AG09319 (cell line): ENCODE data around the gene ANXA11.

Source experiments
- DNase-seq: peaks from one replicate; pipeline ENCODE4 v3.0.0-alpha.2; 2010; ENCODE audit warnings: low read depth; ENCODE audit errors: extremely low read depth
- TF ChIP-seq, protein P1 (sequence below): IDR thresholded peaks from 2 replicates; pipeline ENCODE4 v1.5.1; 2011; ENCODE audit warnings: low read depth, mild to moderate bottlenecking, inconsistent platforms, low read length, moderate library complexity

Gene ANXA11

DNA sequence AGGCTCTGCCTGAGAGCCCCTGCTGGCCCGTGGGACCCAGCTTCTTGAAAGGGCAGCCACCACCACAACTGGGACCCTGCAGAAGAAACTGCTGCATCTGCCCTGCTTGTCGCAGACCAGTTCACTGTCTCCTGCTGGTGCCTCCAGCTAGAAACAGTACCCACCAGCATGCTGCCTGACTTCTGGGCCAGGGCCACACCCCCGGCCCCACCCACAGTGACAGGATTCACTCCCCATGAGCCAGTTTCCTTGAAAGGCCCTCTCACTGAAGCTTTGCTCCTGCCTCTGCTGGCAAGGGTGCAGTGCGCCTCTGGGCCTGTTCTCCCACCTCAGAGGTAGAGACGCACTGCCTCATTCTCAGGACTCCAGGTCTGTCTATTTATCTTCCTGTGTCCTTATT is 32.4 kb downstream of the ANXA11 start:
- DNase-seq, result no peak
- TF ChIP-seq, protein P1, sequence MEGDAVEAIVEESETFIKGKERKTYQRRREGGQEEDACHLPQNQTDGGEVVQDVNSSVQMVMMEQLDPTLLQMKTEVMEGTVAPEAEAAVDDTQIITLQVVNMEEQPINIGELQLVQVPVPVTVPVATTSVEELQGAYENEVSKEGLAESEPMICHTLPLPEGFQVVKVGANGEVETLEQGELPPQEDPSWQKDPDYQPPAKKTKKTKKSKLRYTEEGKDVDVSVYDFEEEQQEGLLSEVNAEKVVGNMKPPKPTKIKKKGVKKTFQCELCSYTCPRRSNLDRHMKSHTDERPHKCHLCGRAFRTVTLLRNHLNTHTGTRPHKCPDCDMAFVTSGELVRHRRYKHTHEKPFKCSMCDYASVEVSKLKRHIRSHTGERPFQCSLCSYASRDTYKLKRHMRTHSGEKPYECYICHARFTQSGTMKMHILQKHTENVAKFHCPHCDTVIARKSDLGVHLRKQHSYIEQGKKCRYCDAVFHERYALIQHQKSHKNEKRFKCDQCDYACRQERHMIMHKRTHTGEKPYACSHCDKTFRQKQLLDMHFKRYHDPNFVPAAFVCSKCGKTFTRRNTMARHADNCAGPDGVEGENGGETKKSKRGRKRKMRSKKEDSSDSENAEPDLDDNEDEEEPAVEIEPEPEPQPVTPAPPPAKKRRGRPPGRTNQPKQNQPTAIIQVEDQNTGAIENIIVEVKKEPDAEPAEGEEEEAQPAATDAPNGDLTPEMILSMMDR, result no peak

DNA sequence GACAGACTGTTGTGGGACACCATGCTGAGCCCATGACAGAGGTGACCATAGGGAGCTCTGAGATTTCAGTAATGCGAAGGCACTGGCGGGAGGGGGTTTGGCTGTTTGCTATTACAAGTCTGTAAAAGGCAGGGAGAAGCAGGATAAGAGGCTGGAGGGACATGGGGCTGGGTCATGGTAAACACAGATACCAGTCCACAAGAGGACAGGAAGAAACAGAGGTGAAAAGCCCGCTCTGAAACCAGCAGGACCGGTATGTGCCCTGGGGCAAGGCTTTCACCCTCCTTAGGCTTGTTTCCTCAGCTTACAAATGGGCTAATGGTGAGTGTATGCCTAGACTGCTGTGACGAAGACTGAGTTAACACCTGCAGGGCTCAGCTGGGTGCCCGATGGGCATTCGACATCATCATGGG is 34.1 kb downstream of the ANXA11 start:
- DNase-seq, result no peak
- TF ChIP-seq, protein P1, result no peak

DNA sequence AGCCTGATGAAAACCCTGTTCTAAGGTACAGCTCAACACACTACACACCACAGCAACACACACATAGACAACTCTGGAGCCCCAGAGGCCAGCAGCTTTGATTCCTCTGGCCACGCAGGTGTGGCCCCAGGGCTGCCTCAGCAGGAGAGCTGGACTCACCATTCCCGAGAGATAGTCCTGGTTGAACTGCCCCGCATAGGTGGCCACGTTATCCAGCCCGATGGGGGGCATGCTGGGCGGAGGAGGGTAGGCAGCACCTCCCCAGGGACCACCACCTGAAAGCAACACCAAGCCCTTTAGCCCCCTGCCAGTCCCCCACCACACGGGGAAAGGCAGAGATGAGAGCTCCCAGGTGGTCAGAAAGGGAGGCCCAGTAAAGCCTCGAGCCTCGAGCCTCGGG is 34.7 kb downstream of the ANXA11 start:
- DNase-seq, result no peak
- TF ChIP-seq, protein P1, result no peak

DNA sequence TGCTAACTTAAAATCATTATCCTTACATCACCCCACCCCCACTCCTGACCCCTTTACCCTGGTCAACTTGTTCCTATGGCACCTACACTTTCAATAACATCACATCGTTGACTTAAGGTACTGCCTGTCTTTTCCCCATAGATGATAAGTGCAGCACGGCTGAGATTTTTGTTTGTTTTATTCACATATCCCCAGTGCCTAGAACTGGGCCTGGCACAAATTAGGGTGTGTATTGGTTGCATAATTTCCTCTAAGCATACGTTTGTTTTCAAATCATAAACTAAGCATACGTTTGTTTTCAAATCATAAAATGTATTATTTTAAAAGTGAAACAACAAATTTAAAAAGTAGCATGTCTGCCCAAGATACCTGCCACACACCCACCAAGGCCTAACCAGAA is 35.3 kb downstream of the ANXA11 start:
- TF ChIP-seq, protein P1, result no peak
- no peak for DNase-seq

DNA sequence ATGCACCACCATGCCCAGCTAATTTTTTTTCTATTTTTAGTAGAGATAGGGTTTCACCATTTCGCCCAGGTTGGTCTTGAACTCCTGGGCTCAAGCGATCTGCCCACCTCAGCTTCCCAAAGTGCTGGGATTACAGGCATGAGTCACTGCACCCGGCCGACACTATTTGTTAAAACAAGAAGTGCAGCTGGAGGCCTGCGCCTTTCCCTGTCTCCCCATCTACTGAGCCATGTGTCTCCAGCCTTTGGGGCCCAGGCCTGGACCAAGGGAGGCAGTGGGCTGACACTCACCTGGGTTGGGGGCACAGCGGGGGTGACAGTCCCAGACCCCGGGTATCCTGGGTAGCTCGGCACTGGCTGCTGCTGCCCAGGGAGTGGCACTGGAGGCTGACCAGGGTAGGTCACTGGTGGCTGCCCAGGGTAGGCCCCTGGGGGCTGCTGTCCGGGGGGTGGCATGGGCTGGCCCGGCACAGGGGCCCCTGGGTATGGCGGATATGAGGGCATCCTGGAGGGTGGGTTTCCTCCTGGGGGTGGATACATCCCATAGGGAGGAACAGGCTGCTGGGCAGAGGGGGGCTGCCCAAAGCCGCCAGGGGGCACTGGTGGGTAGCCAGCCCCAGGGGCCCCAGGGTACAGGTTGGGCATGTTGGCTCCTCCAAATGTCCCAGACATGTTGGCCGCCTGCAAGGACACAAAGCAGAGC is 36.5 kb downstream of the ANXA11 start:
- no peak for DNase-seq
- TF ChIP-seq, protein P1, result no peak

DNA sequence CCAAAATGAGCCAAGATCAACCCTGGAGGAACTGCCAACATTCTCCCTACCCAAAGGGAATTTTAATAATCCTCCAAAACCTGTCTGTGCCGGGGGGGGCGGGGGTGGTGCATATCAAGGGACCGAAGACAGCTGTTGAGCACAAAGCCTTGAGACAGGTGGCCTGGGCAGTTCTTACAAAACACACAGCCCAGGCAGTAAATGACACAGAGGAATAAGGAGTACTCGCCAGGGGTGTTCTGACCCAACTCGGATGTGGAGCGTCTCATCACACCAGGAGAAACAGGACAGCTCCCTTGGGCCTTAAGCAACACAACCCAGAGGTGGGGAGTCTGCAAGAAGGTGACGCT is 37.2 kb downstream of the ANXA11 start:
- DNase-seq, result no peak
- TF ChIP-seq, protein P1, result no peak

- DNase-seq, result no peak
Measured at GRCh38 chr10:80167471-80168161, 37.7 kb downstream of the ANXA11 start.

More at GRCh38 chr10:80167471-80168161, 37.7 kb downstream of the ANXA11 start:
- TF ChIP-seq, protein P1, result no peak
